Measurements from ENCODE around the gene AREG. TPM values are rescaled to one million over a fixed set of nuclear protein-coding genes. Genes with fewer than 3 reads are reported as not detected.
"Not testable (repeated sequence)": the region's sequence is repeated elsewhere in the genome, so short reads cannot be mapped to it uniquely, and the experiment has no call there.

Gene AREG
- 14.6 TPM for total RNA-seq
- long read RNA-seq, transcript AREG-201 (6 exons, 1,240 nt): major isoform, 7 of 8 reads
- long read RNA-seq, partial matches to known transcripts: 0 of 8 reads
- long read RNA-seq, other reads (novel, unspliced or antisense): 1 of 8 reads

DNA sequence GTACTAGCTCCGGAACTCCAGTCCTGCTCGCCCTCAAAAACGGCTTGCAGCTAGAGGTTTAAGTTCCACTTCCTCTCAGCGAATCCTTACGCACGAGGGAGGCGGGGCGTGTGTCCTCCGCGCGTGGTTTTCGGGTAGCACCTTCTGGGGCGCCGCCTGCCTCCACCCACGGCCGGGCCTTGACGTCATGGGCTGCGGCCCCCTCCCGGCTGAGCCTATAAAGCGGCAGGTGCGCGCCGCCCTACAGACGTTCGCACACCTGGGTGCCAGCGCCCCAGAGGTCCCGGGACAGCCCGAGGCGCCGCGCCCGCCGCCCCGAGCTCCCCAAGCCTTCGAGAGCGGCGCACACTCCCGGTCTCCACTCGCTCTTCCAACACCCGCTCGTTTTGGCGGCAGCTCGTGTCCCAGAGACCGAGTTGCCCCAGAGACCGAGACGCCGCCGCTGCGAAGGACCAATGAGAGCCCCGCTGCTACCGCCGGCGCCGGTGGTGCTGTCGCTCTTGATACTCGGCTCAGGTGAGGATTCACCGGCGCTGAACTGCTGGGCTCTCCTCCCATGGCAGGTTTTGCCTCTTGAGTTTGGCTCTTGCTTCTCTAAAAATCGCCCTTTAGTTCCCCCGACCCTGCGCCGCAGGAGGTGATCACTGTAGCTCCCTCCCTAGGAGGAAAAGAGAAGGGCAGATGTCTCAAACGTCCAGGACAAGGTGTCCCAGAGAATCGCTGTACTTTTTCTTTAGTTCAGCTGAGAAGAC is at the start of gene AREG:
AREG (plus strand) TSS at position 246 of the 752 bp plus-strand sequence; CDS start at position 456, 210 bp downstream.
- ATAC-seq (peak; percentile 97), DNase-seq (peak; percentile 95)
- Histone ChIP-seq H3K27me3 (no peaks in the 10 kb centered on the region), H3K36me3 (no peaks in the 10 kb centered on the region), H3K9me3 (no peaks in the 10 kb centered on the region), H3K4me1 (no peaks in the 10 kb centered on the region), H3K4me3 (peak within 1 kb of the TSS; percentile 65), H3K27ac (peak within 1 kb of the TSS; percentile 90)
- intact Hi-C loops (cut with DNase I): no loop called here
- peak; percentile 55 for TF ChIP-seq CTCF (IDR thresholded peaks at IDR 0.05)

DNA sequence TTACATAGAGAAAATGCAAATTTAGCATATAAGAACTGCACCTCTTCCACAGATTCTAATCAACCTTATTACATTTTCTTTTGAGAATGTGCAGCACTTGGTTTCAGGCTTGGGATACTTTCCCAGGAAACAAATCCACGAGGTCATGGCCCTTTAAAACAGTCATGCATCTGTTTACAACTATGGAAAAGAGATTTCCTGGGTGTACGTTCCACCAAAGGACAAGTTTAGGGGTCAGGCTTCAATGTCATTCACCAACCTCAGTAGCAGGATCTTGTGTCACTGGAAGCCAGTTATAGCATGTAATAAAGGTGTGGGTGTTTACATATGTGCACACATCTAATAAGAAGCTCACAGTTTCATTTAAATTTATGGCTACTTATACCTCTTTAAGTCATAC is 49.3 kb upstream of the AREG start:
- ATAC-seq: no peak
- Histone ChIP-seq H3K9me3 (no peaks in the 10 kb centered on the region), H3K4me3 (no peak overlapping the region), H3K27ac (no peak overlapping the region), H3K4me1 (no peaks in the 10 kb centered on the region), H3K36me3 (no peaks in the 10 kb centered on the region), H3K27me3 (no peaks in the 10 kb centered on the region)
- intact Hi-C loops (cut with DNase I): no loop called here
- TF ChIP-seq CTCF (IDR thresholded peaks at IDR 0.05): no peak
- DNase-seq: no peak

DNA sequence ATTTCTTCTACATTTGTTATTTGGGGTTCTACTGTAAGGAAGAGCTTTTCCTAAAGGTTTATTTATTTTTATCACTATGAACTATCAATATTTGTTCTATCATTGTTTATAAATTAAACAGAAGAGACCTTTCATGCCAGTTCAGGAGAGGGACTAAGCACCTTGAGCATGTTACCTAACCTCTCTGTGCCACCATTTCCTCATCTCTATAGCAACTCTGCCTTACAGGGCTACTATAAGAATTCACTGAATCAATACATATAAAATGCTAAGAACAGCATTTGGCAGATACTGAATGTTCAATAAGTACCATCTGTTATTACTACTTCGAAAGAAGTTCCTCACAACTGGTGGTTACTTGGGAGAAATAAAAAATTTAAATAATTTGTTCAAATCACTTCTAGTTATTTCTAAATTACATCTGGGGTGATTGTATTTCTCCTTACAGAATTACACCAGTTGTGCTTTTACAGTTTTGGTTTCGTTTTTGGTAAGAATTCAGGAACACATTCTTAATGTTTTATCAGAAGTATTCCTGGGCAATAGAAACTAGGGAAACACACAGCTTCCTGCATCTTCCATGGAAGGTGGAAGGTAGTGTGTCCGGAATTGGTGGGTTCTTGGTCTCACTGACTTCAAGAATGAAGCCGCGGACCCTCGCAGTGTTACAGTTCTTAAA is 47.0 kb upstream of the AREG start:
- ATAC-seq: no peak
- intact Hi-C loops (cut with DNase I): no loop called here

DNA sequence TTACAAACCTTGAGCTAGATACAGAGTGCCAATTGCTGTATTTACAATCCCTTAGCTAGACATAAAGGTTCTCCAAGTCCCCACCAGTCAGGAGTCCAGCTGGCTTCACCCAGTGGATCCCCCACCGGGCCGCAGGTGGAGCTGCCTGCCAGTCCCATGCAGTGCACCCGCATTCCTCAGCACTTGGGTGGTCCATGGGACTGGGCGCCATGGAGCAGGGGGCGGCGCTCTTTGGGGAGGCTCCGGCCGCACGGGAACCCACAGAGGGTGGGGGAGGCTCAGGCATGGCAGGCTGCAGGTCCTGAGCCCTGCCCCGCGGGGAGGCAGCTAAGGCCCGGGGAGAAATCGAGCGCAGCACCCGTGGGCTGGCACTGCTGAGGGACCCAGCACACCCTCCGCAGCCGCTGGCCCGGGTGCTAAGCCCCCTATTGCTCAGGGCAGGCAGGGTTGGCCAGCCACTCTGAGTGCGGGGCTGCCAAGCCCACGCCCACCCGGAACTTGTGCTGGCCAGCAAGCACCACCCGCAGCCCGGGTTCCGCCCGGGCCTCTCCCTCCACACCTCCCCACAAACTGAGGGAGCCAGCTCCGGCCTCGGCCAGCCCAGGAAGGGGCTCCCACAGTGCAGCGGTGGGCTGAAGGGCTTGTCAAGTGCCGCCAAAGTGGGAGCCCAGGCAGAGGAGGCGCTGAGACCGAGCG is 45.9 kb upstream of the AREG start:
- H3K4me3 ChIP-seq; H3K4me1 ChIP-seq; H3K27me3 ChIP-seq; H3K36me3 ChIP-seq; ATAC-seq; H3K9me3 ChIP-seq; H3K27ac ChIP-seq; intact Hi-C loops (cut with DNase I); DNase-seq: not testable (repeated sequence)

More for the DNA sequence above, 47.0 kb upstream of the AREG start:
- H3K27ac ChIP-seq: peak overlapping the region; percentile 7
- H3K36me3 ChIP-seq: no peaks in the 10 kb centered on the region
- DNase-seq: no peak
- no peaks in the 10 kb centered on the region for H3K9me3 ChIP-seq
- no peak for TF ChIP-seq CTCF (IDR thresholded peaks at IDR 0.05)
- no peaks in the 10 kb centered on the region for H3K27me3 ChIP-seq
- no peaks in the 10 kb centered on the region for H3K4me1 ChIP-seq
- H3K4me3 ChIP-seq: peak overlapping the region; percentile 47

- intact Hi-C loops (cut with DNase I): no loop called here
- H3K9me3 ChIP-seq: no peaks in the 10 kb centered on the region
- no peaks in the 10 kb centered on the region for H3K4me1 ChIP-seq
- no peaks in the 10 kb centered on the region for H3K36me3 ChIP-seq
- H3K27ac ChIP-seq: no peak overlapping the region
- no peak for TF ChIP-seq CTCF (IDR thresholded peaks at IDR 0.05)
- H3K4me3 ChIP-seq: no peak overlapping the region
- ATAC-seq (peak; percentile 15), DNase-seq (no peak)
- H3K27me3 ChIP-seq: no peaks in the 10 kb centered on the region
Measured at GRCh38 chr4:74400395-74400794, 44.5 kb upstream of the AREG start.
